ENCODE measurements around the gene TECPR2.

The TECPR2 gene

GRCh38 chr14:102525219-102525928 is 162.6 kb downstream of the TECPR2 start:
- peak; percentile 69 for DNase-seq (ENCODE audit: low read depth, low spot score)
- in situ Hi-C loops (cut with HindIII; ENCODE audit: low sequenced_read_pairs) = no loop called here
- TF ChIP-seq CTCF (IDR thresholded peaks at IDR 0.05; ENCODE audit: low read depth, low read length) = no peak
- H3K4me3 ChIP-seq (ENCODE audit: low read depth, low read length) = peak overlapping the region; percentile 72

- in situ Hi-C loops (cut with HindIII; ENCODE audit: low sequenced_read_pairs) = no loop called here
- no peak overlapping the region for H3K4me3 ChIP-seq (ENCODE audit: low read depth, low read length)
- no peak for DNase-seq (ENCODE audit: low read depth, low spot score)
- TF ChIP-seq CTCF (IDR thresholded peaks at IDR 0.05; ENCODE audit: low read depth, low read length) = no peak
These were observed 163.3 kb downstream of the TECPR2 start for GRCh38 chr14:102525929-102526497.

GRCh38 chr14:102528431-102529170 is 165.9 kb downstream of the TECPR2 start:
- no peak overlapping the region for H3K4me3 ChIP-seq (ENCODE audit: low read depth, low read length)
- no peak for TF ChIP-seq CTCF (IDR thresholded peaks at IDR 0.05; ENCODE audit: low read depth, low read length)
- DNase-seq (ENCODE audit: low read depth, low spot score) = no peak
- in situ Hi-C loops (cut with HindIII; ENCODE audit: low sequenced_read_pairs) = no loop called here

GRCh38 chr14:102530828-102531478 is 168.2 kb downstream of the TECPR2 start:
- H3K4me3 ChIP-seq (ENCODE audit: low read depth, low read length) = no peak overlapping the region
- TF ChIP-seq CTCF (IDR thresholded peaks at IDR 0.05; ENCODE audit: low read depth, low read length) = no peak
- no peak for DNase-seq (ENCODE audit: low read depth, low spot score)
- in situ Hi-C loops (cut with HindIII; ENCODE audit: low sequenced_read_pairs) = no loop called here

GRCh38 chr14:102532204-102532658 is 169.5 kb downstream of the TECPR2 start:
- TF ChIP-seq CTCF (IDR thresholded peaks at IDR 0.05; ENCODE audit: low read depth, low read length) = no peak
- H3K4me3 ChIP-seq (ENCODE audit: low read depth, low read length) = no peak overlapping the region
- no peak for DNase-seq (ENCODE audit: low read depth, low spot score)
- in situ Hi-C loops (cut with HindIII; ENCODE audit: low sequenced_read_pairs) = no loop called here

- in situ Hi-C loops (cut with HindIII; ENCODE audit: low sequenced_read_pairs) = no loop called here
- TF ChIP-seq CTCF (IDR thresholded peaks at IDR 0.05; ENCODE audit: low read depth, low read length) = no peak
- no peak for DNase-seq (ENCODE audit: low read depth, low spot score)
- no peak overlapping the region for H3K4me3 ChIP-seq (ENCODE audit: low read depth, low read length)
These were observed 175.3 kb downstream of the TECPR2 start for GRCh38 chr14:102537981-102538601.

Measured in astrocyte of the spinal cord (primary cell).